CD4-positive, alpha-beta T cell treated with Interleukin-12 subunit alpha and Interleukin-12 subunit beta, for 1 hour (primary cell): ENCODE results near the gene TBRG4.

Experiments used
- DNase-seq: peaks from one replicate; pipeline ENCODE4 v3.0.0-alpha.2; 2020

The TBRG4 gene

DNA sequence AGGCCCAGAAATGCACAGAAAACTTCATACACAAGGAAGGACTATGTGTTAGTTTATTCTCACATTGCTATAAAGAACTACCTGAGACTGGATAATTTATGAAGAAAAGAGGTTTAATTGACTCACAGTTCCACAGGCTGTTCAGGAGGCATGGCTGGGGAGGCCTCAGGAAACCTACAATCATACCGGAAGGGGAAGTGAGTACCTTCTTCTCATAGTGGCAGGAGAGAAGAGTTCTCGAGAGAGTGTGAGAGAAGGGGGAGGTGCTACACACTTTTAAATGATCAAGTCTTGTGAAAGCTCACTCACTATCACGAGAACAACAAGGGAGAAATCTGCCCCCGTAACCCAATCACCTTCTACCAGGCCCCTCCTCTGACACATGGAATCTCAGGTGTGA lies 29.3 kb upstream of the TBRG4 start:
- no peak for DNase-seq

DNA sequence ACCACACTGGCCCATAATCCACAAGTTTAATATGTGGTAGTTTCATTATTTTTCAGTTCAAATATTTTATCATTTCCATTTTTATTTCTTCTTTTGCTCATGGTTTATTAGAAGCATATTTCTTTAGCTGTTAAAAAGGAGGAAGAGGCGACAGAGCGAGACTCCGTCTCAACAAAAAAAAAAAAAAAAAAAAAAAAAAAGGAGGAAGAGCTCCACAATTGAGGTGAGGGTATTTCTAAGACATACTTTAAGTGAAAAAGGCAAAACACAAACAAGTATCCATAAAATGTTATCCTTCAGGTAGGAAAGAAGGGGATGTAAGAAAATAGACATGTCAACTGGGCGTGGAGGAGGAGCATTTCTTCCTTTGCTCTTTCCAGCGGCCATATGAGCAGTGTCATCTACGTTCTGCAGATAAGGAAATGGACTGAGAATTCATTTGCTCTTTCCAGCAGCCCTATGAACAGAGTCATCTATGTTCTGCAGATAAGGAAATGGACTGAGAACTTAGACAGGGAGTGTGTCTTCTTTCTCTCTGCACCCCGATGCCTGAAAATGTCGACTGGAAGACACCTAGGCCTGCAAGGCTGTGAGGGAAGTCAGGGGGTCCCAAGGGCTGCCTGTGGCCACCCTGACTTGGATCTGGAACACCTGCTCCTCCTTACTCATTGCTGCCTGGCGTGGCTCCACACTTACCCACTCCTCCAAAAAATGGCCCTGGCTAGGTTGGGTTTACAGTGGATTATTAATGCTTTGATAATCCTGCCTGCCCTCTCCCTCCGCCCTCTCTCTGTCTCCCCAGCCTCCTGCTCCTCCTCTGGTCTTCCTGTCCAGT lies 27.2 kb upstream of the TBRG4 start:
- DNase-seq, result no peak

DNA sequence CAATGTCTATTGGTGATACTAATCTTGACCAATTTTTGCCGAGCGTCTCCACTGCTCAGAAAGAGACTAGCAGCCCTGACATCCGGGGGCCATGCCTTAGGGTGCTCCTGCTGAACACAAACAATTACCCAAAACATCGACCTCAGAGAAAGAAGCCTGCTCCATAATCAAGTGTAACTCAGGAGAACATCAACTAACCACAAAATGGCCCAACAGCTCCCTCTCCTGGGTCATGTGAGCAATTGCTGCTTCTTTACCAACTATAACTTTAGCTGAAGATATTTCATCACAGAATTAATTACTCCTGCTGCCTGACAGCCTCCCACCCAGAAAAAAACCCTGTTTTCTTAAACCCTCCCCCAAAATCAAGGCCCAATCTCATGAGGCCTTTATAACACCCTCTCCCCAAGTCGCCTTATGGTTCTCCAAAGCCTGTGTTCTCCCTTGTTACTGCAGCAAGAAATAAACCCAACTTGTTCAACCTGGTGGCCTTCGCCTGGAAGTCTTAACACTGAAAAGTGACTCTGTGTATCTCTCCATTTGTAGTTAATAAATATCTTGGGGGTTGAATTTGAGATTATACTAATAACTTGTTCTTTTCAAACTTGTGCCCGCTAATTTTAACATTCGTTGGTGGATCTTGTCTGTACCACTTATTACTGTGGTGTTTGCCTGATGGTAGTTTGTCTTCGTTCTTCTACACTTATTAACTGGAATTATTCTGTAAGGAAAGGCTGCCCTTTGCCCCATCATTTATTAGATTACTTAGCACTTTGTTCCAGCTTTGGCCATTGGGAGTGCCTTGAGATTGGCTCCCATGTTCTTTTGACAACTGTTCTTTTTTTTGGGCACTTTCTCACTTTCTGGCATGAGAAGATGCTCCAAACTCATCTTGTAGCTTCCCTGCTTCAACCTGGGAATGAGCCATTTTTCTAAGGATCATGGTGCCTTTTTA lies 24.9 kb upstream of the TBRG4 start:
- DNase-seq, result peak; percentile 77

DNA sequence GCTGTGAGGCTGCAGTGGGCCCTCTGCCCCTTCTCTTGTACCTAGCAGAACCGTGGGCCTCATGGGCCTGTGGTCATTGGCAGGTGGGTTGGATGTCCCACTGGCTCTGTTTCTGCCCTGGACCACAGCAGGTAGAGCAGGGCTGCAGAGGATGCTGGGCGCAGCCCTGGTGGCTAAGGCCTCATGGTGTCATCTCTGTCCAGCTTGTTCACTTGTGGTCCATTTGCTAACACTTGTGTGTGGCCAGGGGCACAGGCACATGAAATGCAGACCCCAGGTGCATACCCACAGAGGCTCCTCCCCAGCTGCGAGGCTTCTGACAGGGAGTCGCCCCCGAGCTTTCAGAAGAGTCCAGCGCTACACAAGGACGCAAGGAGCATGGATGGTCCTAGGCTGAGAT lies 22.4 kb upstream of the TBRG4 start:
- DNase-seq, result no peak

DNA sequence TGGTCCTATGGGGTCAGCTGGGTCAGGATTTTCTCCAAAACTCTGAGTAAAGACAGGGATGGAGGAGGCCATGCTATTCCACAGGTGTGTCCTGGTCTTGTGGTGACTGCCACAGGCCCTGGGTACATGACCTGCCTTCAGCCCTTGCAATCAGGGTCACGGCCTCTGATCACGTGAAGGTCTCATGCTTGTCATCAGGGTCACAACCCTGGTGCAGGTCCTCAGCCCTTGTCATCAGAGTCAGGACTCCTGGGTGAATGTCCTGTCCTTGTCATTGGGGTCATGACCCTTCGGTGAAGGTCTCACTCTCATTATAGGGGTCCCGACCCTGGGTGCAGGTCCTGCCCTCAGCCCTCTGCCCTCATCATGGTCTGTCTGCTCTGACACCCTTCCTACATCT lies 21.9 kb upstream of the TBRG4 start:
- no peak for DNase-seq

DNA sequence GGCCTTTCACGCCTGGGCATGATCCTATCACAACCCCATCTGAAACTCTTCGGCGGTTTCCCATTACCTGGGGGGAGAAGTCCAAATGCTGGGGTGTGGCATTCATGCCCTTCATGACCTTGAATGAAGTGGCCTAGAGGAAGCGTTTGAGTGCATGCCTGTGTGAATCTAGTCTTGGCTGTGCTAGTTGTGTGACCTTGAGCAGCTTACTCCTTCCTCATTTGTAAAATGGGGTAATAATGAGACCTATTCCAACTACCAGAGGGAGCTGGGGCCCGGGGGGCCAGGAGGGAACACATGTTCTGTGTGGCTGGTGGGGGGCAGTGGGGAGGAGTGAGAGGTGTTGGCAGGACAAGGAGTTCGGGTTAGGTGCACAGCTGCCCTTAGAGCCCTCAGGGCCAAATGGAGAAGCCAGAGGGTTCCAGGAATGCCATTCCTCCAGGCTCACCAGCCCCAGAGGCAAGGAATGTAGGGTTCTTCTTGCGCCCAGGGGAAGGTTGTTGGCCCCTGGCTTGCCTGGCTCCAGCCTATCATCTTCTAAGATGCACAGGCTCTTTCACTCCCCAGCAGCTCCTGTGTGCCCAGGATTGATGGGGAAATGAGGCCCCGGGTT lies 21.3 kb upstream of the TBRG4 start:
- DNase-seq, result no peak

DNA sequence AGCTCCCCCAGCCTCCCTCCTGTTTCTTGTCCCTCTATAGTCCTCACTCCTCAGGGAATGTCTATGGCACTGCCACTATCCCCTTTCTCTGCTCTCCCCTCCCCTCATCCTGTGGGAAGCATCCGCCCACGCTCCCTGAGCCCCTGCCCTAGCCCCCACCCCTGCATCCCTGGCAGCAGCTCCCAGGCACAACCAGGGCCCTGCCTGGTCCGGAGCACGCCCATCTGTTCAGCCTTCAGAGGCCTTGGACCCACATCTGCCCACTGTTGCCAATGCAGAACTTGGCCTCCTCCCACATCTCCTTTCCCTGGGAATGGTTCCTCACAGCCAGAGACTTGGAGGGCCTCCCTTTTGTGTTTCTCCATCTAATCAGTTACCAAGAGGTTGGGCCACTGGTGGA lies 20.4 kb upstream of the TBRG4 start:
- no peak for DNase-seq

DNA sequence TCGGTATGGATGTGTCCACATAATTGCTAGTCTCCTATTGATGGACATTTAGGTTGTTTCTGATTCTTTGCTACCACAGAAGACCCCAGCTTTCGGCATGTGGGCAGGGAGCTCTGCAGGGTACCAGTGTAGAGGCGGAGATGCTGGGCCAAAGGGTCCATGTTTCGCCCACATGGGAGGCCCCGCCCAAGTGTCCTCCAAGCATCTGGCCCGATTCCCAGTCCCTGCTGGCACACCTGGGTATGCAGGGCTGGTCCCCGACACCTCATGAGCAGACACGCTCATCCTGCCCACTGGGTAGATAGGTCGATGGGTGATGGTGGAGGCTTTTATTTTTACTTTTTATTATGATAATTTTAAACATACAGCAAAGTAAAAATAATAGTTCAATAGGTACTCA lies 19.4 kb upstream of the TBRG4 start:
- no peak for DNase-seq

DNA sequence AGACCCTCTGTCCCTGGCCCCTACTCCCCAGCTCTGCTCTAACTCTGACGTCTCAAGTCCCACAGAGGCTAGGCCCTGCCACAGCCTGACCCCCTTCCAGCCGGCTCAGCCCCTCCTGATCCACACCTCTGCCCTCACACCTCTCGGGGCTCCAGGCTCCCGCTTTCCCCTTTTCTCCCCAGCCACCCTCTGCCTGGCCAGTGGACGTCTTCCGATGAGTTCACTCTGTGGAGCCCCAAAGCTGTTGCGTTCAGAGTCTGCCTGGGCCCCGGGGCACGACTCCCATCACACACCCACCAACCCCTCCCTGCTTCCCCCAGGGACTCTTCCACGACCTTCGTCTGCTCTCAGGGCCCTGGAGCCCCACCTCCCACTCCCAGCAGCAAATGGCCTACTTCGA lies 18.4 kb upstream of the TBRG4 start:
- DNase-seq, result no peak

DNA sequence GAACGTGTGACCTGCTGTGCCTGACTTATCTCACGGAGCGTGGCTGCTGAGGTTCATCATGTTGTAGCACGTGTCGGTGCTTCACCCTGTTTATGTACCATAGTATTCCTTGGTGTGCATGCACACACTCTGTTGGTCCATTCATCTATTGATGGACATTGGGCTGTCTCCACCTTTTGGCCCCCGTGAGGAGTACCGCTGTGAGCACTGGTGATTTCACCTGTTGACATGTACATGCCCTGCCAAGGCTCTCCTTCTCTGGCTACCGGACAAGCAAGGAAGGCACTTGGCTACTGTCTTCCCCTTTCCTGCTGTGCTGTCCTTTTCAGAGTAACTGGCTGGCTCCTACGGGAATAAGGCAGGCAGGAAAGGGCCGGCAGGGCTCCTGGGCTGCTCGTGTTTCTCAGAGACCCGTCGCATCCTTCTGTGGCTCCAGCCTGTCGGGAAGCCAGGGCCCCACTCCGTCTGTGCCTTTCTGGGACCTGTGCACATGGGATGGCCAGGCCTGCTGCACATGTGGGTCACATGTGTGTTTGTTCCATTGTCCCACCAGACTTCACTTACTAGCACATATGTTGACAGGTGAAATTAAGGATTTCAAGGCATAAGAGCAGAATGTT lies 17.8 kb upstream of the TBRG4 start:
- DNase-seq, result no peak

DNA sequence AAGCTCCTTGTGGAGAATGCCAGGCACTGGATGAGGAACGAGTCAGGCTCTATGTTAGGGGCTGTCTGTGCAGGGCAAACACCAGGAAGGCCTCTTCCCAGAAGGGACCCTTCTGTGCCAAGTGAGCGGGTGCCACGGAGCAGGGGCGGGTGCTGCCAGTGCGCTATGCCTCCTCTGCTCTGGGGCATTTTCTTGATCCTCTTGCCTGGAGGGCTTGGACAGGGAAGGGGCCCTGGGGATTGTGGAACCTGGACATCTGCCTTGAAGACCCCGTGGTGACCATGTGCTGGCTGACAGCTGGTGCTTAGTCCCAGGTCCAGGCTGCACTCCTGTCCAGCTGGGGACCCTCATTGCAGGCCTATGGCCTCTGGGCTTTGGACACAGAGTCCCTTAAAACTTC lies 15.4 kb upstream of the TBRG4 start:
- DNase-seq, result no peak

DNA sequence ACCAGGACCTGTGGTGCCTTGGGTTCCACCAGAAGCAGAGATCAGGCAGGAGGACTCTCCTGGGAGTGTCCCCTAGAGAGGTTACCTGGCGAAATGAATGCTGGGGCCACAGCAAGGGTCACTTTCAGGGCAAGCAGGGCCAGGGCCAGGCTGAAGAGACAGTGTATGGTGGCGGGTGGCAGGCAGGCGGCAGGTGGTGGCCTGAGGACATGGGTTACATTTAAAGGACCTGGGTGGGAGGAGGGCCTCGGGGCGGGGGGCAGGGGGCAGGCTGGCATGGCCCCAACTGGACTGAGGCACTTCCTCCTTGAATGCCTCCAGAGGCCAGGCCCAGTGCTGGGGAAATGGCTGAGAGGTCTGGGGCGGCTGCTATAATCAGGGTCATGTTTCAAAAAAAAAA lies 14.7 kb upstream of the TBRG4 start:
- DNase-seq, result no peak

DNA sequence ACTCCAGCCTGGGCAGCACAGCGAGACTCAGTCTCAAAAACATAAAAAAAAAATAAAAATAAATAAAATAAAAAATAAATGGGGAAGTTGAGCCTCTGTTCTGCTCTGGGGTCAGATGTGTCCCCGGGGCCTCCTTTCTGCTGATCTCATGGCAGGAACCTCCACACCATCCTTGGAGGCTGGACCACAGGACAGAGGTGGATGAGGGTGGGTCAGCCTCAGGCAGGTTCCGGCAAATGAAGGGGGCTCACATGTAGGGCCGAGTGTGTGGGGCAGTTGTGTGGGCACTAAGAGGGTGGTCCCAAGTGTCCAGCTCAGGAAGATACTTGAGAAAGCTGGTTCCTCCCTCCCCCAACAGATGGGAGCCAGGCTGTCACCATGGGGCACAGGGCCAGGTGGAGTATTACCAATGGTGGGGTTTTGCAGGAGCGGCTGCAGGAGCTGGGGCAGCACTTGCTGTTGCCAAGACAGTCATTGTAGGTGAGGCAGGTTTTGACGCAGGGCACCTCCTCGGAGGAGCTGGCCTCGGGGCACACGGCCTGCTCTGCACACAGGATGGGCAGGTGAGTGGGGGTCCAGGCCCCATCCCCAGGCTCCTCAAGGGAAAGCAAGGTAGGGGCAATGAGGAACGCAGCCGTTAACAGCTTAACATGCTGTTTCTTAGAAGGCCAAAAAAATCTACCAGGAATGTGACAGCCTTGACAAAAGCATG lies 13.9 kb upstream of the TBRG4 start:
- no peak for DNase-seq

DNA sequence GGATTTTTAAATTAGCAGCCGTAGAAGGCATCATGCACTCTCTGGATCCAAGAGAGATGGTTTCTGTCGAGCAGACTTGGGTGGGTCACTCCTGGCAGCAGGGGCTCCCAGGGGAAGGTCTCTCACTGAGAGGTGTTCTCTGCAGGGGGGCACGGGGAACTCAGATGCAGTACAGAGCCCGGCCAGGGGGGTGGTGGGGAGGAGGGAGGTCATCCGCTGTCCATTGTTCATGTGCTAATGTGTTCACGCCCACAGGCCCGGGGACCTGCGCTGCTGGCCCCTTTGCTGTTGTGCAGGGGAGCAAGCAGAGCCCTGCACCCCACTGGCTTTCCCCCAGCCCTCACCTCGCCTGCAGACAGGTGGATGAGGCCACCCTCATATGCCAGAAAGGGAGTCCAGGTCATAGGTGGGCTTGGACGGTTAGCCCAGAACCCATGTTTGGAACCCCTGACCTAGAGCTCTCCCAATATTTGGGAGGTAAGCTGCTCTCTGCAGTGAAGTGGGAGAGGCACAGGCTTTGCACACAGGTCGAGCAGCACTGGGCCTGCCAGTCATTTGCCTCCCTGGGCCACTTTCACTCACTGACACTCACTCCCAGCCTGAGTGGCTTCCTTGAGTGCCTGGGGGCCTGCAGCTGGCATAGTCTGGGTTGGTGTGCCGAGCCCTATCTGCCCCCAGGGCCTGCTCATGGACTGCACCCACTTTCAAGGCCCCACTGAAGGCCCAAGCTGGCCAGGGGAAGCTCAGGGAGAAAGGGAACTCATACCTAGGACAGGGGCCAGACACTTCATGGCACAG lies 12.6 kb upstream of the TBRG4 start:
- DNase-seq, result no peak

DNA sequence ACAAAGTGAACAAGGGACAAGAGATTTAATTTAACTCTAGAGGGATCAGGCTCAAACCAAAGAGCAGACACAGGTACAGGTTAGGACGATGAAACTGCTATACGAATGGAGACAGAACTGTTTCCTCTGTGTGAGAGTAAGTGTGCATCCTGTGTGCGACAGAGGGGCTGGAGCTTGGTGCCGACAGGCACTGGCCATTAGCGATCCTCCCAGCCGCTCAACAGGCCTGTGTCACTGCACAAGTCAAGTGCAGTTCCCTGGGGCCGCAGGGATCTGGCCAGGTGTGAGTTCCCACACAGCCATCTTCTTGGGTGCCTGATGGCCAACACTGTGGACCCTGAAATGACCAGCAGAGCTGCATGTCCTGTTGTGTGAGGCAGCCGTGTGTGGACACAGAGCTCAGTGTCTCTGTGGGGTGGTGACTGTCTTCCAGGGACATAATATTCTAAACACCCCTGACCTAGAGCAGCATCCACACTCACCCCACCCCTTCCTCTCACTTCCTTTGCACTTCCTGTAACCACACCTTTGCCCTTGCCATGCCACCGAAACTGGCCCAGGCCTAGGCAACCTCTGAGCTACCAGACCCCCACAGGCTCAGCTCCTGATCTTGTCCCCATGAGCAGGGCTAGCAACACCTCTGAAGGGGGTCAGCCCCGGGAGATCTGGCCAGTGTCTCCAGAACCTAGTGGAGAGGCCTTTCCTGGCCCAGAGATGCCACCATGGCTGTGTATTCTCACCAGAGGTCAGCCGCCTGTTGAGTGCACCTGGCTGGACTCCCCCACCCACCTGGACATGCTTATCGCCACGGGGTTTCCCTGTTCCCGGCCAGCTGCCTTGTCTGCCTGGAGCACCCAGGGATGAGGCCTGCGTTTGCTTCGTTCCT lies 11.7 kb upstream of the TBRG4 start:
- DNase-seq, result peak; percentile 27

DNA sequence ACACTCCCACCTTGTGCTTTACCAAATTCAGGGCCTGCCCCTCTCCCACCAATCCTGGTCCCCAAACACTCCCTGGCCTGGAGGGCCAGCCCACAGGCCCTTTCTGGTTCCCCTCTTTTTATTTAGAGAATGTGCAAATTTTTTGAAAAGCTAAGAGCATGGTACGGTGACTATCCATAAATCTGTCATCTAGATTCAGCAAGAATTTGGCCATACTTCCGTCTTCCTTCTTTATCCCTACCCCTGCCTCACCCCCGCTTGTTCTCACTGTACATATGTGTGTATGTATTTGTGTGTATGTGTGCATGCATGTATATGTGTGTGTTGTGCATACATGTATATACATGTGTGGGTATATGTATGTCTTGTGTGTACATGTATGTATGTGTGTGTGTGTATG lies 8.1 kb upstream of the TBRG4 start:
- DNase-seq, result no peak

DNA sequence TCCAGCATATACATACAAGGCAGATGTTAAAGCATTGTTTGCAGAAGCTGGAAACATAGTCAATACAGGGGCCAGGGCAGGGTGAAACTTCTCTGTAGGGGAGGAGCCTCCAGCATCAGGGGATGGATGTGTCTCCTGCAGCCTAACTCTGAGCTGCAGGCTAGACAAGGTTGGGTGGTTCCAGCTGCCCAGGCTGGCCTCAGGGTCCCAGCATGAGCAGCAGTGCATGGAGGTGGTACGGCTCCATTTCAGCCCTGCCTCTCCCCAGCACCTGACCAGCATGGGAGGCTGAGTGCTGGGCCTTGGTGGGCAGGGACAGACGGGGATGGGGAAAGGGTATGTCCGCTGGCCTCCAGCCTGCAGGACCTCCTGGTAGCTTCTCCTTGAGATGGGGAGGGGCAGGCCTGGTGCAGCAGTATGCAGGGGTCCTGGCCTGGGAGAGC lies 7.4 kb upstream of the TBRG4 start:
- DNase-seq, result no peak

DNA sequence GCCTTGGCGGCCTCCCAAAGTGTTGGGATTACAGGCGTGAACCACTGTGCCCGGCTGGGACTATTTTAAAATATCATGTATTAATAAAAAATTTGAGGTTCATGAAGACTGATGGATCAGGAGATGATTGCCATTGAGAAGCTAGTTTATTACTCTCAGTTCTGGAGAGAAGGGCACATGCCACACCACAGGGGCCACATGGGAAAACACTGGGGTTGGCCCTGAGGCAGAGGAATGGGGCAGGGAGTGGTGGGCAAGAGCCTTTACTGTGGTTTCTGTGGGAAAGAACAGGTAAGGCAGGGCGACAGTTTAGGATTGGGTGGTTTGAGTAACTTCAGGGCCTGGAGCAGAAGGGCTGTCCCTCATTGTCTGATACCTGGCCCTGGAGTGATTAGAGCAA lies 6.8 kb upstream of the TBRG4 start:
- DNase-seq, result no peak

DNA sequence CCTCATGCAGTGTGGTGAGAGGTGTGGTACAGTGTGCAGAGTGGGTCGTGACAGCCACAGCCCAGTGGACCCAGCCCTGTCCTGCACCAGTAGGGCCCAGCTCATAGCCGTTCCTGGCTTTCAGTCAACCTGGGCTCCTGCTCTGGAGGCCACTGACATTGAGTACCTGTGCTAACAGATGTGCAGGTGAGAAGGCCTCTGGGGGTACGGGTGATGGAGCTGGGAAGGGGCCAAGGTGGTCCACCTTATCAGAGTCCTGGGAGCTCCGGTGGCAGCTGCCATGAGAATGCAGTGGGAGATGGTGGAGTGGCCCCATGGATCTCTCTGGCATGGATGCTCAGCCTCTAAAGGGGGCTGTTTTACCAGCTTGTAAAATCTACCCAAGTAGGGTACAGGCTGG lies 6.1 kb upstream of the TBRG4 start:
- DNase-seq, result no peak

DNA sequence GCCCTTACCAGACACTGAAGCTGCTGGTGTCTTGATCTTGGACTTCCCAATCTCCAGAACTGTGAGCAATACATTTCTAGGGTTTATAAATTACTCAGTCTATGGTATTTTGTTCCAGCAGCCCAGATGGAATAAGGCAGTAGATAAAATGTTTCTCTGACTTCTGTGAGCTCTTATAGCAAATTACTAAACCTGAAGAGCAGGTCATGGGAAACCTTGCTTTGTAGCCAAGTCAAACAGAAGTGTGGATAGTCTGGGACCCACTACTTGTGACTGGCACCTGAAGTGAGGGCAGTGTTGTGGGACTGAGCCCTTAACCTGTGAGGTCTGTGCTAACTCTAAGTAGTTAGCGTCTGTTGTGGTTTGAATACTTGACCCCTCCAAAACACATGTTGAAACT lies 4.6 kb upstream of the TBRG4 start:
- no peak for DNase-seq

DNA sequence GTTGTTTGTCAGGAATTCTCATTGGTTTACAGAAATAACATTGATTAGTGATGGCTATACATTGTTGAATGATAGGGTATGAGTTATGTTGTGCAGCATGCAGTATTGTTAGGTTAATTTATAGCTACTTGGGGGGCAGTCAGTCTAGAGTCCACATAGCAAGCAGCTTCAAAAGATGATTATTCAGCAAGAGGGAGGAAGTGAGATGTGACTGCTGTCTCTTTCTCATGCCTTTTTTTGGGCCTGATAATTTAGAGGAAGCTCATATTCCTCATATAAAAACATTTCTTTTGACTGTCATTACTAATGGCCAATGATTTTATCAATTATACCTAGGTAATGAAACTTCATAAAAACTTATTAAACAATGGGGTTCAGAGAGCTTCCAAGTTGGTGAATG lies 3.4 kb upstream of the TBRG4 start:
- no peak for DNase-seq
